GM18870 (cell line): ENCODE results near the gene GJC2.

Experiments
- ATAC-seq: cut with Tn5 transposase; IDR thresholded peaks from one replicate; pipeline ENCODE4 v1.9.1; 2021; ENCODE audit warnings: moderate library complexity; ENCODE audit not compliant: unreplicated experiment

Gene GJC2

GRCh38 chr1:228156515-228156881, 6.8 kb downstream of the GJC2 start:
- no peak for ATAC-seq

DNA sequence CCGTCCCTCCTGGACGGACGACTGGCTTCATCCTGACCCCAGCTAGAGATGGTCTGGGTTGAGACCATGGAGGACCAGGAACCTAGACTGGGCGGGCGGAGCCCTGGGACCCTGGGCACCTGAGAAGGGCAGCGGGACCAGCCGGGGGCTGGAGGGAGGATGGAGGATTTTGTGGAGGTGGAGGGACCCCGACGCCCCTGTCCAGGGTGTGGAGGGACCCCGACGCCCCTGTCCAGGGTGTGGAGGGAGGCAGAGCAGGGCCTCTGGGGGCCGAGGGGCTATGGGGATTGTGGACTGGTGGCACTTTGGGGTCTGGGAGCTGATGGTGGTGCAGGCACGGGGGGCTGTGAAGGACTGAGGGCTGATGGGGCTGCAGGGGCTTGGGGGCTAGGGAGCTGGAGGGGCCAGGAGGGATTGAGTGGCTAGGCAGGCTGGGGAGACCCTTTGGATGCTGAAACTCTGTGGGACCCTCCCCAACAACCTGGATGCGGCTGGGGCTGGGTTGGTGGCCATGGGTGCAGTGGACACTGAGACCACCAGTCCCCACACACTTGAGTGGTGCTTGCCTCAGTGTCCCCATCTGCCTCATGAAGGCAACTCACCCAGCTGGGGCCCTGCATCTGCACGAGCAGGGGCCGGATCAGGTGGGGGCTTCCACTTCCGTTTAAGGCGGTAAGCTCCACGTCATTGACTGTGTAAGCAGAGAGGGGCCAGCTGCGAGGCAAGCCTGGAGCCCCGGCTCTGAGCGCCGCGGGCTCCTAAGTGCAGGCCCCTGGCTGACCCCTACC, 7.4 kb downstream of the GJC2 start:
- no peak for ATAC-seq

DNA sequence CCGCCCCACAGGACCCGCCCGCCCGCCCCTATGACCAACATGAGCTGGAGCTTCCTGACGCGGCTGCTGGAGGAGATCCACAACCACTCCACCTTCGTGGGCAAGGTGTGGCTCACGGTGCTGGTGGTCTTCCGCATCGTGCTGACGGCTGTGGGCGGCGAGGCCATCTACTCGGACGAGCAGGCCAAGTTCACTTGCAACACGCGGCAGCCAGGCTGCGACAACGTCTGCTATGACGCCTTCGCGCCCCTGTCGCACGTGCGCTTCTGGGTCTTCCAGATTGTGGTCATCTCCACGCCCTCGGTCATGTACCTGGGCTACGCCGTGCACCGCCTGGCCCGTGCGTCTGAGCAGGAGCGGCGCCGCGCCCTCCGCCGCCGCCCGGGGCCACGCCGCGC, 8.0 kb downstream of the GJC2 start:
- ATAC-seq = no peak

- no peak for ATAC-seq
Measured at GRCh38 chr1:228158151-228159007, 8.6 kb downstream of the GJC2 start.

DNA sequence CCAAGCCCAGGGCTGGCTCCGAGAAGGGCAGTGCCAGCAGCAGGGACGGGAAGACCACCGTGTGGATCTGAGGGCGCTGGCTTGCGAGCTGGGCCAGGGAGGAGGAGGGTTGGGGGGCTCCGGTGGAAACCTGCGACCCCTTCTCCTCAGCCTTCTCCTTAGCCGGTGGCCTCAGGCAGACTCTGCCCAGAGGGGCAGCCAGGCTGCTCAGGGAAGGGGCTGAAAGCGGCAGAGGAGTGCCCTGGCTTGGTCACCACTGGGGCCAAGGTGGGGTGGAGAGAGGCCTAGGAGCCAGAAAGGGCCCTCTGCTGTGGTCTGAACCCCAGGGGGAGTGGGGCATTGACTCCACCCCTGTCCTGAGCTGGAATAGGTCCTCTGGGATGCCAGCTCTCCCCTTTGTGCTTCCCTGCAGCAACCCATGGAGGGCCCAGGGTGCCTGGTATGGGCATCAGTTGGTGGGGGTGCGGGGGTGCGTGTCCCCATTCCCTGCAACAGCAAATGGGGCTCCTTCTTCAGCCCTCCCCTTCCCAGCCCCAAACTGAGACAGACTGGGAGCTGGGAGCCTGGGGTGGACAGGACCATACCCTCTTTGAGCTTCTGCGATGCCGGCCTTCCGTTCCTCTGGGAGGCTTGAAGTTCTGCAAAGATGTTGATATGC, 9.4 kb downstream of the GJC2 start:
- no peak for ATAC-seq

GRCh38 chr1:228160201-228160761, 10.6 kb downstream of the GJC2 start:
- no peak for ATAC-seq

GRCh38 chr1:228161362-228161761, 11.6 kb downstream of the GJC2 start:
- ATAC-seq = no peak

DNA sequence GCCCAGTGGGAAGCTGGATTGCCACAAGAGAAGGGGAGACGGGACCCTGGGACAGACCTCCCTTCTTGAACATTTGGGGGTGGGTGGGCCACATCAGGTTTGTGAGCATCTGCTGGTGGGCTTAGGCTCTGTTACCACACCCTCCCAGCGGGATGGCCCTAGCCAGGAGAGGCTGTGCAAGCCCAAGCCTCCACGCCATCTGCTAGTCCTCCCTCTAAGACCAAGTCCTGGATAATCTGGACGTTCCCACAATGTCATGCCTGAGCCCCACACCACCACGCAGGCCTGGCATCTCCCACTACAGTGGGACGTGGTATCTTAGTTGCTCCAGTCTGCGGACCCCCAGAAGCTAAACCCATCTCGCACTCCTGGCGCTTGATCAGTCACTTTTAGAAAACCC, 12.1 kb downstream of the GJC2 start:
- ATAC-seq = no peak

- ATAC-seq = no peak
Measured at GRCh38 chr1:228162286-228163006, 12.7 kb downstream of the GJC2 start.

DNA sequence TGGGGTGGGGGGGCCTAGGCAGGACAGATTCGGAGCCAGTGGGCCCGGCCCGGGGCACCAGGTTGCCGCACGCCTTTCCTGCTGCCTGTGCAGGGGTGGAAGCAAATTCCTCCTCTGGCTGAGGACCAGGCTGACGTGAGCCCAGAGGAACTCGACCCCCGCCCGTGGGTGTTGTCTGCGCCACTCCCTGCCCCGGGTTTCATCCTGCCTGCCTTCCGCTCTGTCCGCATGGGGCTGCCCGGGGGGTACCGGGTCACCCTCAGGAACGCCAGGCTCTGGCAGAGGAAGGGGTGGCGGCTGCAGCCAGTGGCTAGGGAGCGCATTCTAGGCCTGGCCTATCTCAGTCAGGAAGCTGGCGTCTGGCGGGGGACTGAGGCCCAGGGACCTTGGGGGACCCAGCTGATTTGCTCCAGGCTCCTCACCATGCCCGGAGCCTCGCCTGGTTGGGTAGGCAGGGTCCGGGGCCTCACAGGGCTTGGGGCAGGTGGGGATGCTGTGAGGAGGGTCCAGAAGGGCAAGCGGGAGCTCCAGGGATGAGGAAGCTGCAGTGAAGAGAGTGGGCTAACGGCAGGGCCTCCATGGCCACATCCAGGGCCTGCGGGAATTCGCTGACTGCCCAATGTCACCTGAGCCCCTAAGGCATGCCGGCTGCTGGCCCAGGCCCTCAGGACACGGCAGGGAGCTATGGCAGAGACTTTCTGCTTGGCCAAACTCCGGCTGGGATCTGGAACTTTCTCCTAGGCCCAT, 13.4 kb downstream of the GJC2 start:
- no peak for ATAC-seq

- ATAC-seq = no peak
Measured at GRCh38 chr1:228163776-228164519, 14.2 kb downstream of the GJC2 start.

DNA sequence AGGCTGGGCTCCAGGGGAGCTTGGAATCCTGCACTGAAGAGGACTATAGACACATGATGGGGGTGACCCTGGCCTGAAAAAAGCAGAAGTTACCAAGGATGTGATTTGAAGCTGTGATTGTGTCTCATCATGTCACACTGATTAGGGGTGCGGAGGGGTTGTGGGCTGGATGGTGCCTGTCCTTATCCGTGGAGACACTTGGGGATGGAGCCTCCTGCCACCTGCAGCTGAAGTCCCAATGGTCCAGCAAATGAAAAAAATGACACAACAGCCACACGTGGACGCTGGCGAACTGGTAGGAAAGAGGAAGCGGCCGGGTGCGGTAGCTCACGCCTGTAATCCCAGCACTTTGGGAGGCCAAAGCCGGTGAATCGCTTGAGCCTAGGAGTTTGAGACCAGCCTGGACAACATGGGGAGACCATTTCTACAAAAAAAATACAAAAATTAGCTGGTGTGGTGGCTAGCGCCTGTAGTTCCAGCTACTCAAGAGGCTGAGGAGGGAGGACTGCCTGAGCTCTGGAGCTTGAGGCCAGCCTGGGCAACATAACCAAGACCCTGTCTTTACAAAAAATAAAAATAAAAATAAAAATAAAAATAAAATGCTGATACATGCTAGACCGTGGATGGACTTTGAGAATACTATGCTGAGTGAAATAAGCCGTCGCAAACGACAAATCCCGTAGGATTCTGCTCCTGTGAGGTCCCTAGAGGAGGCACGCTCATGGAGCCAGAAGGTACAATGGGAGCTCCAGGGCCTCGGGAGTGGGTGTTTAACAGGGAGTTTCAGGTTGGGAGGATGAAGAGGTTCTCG, 15.0 kb downstream of the GJC2 start:
- no peak for ATAC-seq

DNA sequence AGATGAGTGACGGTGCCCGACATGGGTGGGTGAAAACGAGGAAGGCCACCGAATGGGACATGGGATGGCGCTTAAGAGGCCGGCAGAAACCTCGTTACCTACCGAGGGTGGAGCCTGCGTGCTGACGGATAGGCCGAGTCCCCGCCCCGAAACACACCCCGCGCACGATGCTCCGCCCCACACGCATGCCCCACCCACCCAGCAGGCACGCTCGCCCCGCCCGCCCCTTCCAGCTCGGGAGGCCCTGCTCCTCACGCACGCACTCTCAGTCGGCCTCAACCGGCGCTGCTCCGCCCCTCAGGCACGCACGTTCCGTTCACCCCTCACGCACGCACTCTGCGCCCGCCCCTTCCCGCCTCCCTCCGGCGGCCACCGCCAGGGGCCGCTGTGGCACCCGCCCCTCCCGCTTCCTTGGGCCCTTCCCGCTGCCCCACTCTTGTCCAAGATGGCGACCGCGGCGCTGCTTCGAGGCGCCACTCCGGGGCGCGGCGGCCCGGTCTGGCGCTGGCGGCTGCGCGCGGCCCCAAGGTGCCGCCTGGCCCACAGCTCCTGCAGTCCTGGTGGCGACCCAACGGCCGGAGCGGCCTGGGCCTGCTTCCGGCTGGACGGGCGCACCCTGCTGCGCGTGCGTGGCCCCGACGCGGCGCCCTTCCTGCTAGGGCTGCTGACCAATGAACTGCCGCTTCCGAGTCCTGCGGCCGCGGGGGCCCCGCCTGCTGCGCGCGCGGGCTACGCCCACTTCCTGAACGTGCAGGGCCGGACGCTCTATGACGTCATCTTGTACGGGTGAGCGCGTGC, 15.8 kb downstream of the GJC2 start, which contains the start of gene IBA57:
Gene IBA57 (plus strand): TSS at position 433 of the 798 bp plus-strand sequence. CDS start 13 bp downstream, at position 446.
- peak; percentile 74 for ATAC-seq

- peak; percentile 26 for ATAC-seq
Measured at GRCh38 chr1:228166170-228166936, 16.6 kb downstream of the GJC2 start.

DNA sequence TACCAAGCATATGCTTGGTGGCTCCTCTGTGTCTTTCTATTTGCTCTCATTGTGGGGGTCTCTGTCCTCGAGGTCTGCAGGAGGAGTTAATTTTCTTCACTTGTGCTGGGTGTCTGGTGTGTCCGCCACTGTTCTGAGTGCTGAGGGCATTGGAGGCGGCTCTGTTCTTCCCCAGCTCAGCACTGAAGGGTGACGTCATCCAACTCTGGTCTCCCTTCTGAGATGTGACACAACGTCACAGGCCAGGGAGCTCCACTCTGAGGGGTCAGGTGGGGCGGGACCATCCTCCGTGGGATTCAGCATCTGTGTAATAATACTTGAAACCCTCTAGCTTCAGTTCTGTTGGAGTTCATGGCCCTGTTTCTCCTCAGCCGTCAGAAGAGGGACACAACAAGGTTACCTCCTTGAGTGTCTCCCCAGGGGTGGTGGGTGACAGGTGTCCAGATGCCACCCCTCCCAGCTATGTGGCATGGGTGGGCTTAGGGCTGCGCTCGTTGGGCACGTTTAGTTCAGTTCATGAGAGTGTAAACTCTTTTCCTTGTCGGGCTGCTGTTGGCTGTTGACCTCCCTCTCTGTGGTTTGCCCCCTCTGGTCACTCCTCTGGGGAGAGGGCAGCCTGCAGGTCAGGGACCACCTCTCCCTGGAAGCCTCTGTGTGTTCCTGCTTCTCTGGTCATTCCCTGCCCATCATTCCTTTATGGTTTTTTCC, 19.0 kb downstream of the GJC2 start:
- ATAC-seq = no peak

DNA sequence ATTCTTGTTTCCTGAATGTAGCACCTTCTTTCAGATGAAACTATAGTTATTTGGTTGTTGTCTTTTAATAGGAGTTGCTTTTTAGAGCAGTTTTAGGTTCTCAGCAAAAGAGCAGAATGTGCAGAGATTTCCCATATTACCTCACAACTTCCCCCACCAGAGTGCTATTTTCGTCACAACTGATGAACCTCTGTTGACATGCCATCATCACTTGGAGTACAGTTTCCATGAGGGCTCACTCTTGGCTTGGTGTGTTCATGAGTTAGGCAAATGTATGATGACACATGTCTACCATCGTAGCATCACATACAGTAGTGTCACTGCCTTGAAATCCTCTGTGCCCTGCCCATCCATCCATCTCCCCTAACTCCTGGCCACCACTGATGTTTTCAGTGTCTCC, 19.6 kb downstream of the GJC2 start:
- ATAC-seq = no peak
